ENCODE results near the gene RAD51D. TPM values are rescaled to one million over a fixed set of nuclear protein-coding genes. Genes with fewer than 3 reads are reported as not detected.

The RAD51D gene
- total RNA-seq, 1 donor from 2014 or later: 12.4 TPM

DNA sequence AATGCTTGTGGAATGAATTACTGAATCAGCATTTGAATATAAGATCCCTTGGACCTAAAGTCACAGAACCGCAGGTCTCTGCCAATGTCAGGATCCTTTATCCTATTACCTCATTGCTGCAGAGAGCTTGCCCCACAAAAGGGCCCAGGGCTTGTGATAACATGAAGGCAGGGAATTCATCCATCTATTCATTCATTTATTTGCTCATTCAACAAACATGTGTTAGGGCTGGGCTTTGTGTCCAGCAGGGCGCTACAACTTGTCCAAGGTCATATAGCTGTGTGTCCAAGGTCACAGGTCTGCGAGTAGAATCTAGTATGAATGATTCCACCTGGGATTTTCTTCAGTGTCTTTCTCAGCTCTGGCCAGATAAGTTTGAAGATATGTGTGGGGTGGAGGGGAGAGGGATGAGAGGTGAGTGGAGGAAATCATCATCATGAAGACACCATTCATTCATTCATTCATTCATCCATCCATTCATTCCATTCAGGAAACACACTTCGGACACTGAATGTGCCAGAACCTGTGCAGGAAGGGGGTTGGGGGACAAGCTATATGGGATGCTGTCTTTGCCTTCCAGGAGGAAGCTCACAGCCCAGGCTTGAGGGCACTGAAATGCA is 26.7 kb upstream of the RAD51D start:
- Mint-ChIP-seq H3K36me3 (ENCODE audit: low read depth, unreplicated experiment) (no peaks in the 10 kb centered on the region), H3K4me3 (ENCODE audit: unreplicated experiment) (no peak overlapping the region), H3K27me3 (ENCODE audit: low read depth, unreplicated experiment) (peaks cover 19% of the 10 kb centered on the region), H3K9me3 (ENCODE audit: unreplicated experiment) (peaks cover 2% of the 10 kb centered on the region), H3K27ac (ENCODE audit: unreplicated experiment) (no peak overlapping the region), H3K4me1 (ENCODE audit: low read depth, unreplicated experiment) (peaks cover 2% of the 10 kb centered on the region)
- Histone ChIP-seq H3K4me1 (ENCODE audit: insufficient read depth, low read length) (no peaks in the 10 kb centered on the region), H3K79me2 (ENCODE audit: insufficient read depth, low read length) (peaks cover 8% of the 10 kb centered on the region), H3K4me2 (ENCODE audit: low read length) (no peak overlapping the region), H3K9ac (ENCODE audit: low read length) (no peak overlapping the region), H3K4me3 (ENCODE audit: insufficient read depth, low read depth, low read length) (no peak overlapping the region), H3K27me3 (ENCODE audit: insufficient read depth, low read length) (peaks cover 9% of the 10 kb centered on the region), H4K20me1 (ENCODE audit: insufficient read depth, low read length) (no peaks in the 10 kb centered on the region), H3K36me3 (ENCODE audit: insufficient read depth, low read length) (no peaks in the 10 kb centered on the region), H3K9me3 (ENCODE audit: insufficient read depth, low read depth, low read length) (no peaks in the 10 kb centered on the region), H2AFZ (ENCODE audit: low read depth, low read length) (no peak overlapping the region), H3K27ac (ENCODE audit: low read depth, low read length) (no peak overlapping the region)
- no peak for FAIRE-seq
- no peak for DNase-seq (ENCODE audit: low read depth)
- no peak for TF ChIP-seq EZH2 (IDR thresholded peaks at IDR 0.05; ENCODE audit: insufficient read depth, low read length)
- TF ChIP-seq, protein P1, sequence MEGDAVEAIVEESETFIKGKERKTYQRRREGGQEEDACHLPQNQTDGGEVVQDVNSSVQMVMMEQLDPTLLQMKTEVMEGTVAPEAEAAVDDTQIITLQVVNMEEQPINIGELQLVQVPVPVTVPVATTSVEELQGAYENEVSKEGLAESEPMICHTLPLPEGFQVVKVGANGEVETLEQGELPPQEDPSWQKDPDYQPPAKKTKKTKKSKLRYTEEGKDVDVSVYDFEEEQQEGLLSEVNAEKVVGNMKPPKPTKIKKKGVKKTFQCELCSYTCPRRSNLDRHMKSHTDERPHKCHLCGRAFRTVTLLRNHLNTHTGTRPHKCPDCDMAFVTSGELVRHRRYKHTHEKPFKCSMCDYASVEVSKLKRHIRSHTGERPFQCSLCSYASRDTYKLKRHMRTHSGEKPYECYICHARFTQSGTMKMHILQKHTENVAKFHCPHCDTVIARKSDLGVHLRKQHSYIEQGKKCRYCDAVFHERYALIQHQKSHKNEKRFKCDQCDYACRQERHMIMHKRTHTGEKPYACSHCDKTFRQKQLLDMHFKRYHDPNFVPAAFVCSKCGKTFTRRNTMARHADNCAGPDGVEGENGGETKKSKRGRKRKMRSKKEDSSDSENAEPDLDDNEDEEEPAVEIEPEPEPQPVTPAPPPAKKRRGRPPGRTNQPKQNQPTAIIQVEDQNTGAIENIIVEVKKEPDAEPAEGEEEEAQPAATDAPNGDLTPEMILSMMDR (IDR thresholded peaks at IDR 0.05; ENCODE audit: insufficient read depth, low read depth, low read length): no peak

DNA sequence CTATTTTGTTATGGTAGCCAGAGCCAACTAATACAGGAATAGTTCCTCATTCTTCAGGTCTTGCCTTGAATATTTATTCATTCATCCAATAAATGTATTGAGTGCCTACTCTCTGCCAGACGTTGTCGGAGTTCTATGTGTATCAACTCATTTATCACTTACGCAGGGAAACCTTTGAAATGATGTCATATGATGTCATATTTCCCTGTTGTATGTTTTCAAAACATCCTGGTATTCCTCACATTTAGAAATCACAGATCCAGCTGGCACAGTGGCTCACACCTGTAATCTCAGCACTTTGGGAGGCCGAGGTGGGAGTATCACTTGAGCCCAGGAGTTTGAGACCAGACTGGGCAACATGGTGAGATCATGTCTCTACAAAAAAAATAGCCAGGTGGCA is 25.2 kb upstream of the RAD51D start:
- Mint-ChIP-seq H3K27me3 (ENCODE audit: low read depth, unreplicated experiment) (peaks cover 19% of the 10 kb centered on the region), H3K9me3 (ENCODE audit: unreplicated experiment) (peaks cover 2% of the 10 kb centered on the region), H3K4me3 (ENCODE audit: unreplicated experiment) (no peak overlapping the region), H3K4me1 (ENCODE audit: low read depth, unreplicated experiment) (peaks cover 2% of the 10 kb centered on the region), H3K27ac (ENCODE audit: unreplicated experiment) (no peak overlapping the region), H3K36me3 (ENCODE audit: low read depth, unreplicated experiment) (no peaks in the 10 kb centered on the region)
- no peaks in the 10 kb centered on the region for H3K9me3 ChIP-seq (ENCODE audit: insufficient read depth, low read depth, low read length)
- H4K20me1 ChIP-seq (ENCODE audit: insufficient read depth, low read length): peaks cover 1% of the 10 kb centered on the region
- H3K79me2 ChIP-seq (ENCODE audit: insufficient read depth, low read length): peaks cover 20% of the 10 kb centered on the region
- FAIRE-seq: no peak
- no peaks in the 10 kb centered on the region for H3K36me3 ChIP-seq (ENCODE audit: insufficient read depth, low read length)
- H2AFZ ChIP-seq (ENCODE audit: low read depth, low read length): no peak overlapping the region
- H3K9ac ChIP-seq (ENCODE audit: low read length): no peak overlapping the region
- H3K27ac ChIP-seq (ENCODE audit: low read depth, low read length): no peak overlapping the region
- no peak for DNase-seq (ENCODE audit: low read depth)
- peaks cover 9% of the 10 kb centered on the region for H3K27me3 ChIP-seq (ENCODE audit: insufficient read depth, low read length)
- peaks cover 8% of the 10 kb centered on the region for H3K4me1 ChIP-seq (ENCODE audit: insufficient read depth, low read length)
- TF ChIP-seq, protein P1 (IDR thresholded peaks at IDR 0.05; ENCODE audit: insufficient read depth, low read depth, low read length): no peak
- TF ChIP-seq EZH2 (IDR thresholded peaks at IDR 0.05; ENCODE audit: insufficient read depth, low read length): no peak
- no peak overlapping the region for H3K4me3 ChIP-seq (ENCODE audit: insufficient read depth, low read depth, low read length)
- H3K4me2 ChIP-seq (ENCODE audit: low read length): no peak overlapping the region

DNA sequence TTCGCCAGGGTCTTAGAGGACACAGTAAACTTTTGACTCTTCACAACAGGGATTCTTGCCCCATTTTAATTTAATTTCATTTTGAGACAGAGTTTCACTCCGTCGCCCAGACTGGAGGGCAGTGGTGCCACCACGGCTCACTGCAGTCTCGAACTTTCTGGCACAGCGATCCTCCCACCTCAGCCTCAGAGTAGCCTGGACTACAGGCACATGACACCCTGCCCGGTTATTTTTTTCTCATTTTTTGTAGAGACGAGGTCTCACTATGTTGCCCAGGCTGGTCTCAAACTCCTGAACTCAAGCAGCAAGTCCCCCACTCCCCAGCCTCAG is 22.8 kb upstream of the RAD51D start:
- Histone ChIP-seq H3K4me3 (ENCODE audit: insufficient read depth, low read depth, low read length) (peak overlapping the region; percentile 100), H4K20me1 (ENCODE audit: insufficient read depth, low read length) (peaks cover 12% of the 10 kb centered on the region), H3K27ac (ENCODE audit: low read depth, low read length) (no peak overlapping the region), H3K4me1 (ENCODE audit: insufficient read depth, low read length) (peaks cover 8% of the 10 kb centered on the region), H2AFZ (ENCODE audit: low read depth, low read length) (no peak overlapping the region), H3K27me3 (ENCODE audit: insufficient read depth, low read length) (peaks cover 8% of the 10 kb centered on the region), H3K79me2 (ENCODE audit: insufficient read depth, low read length) (peaks cover 27% of the 10 kb centered on the region), H3K4me2 (ENCODE audit: low read length) (peak overlapping the region; percentile 99), H3K9ac (ENCODE audit: low read length) (peak overlapping the region; percentile 93), H3K9me3 (ENCODE audit: insufficient read depth, low read depth, low read length) (no peaks in the 10 kb centered on the region), H3K36me3 (ENCODE audit: insufficient read depth, low read length) (peaks cover 15% of the 10 kb centered on the region)
- peaks cover 2% of the 10 kb centered on the region for H3K4me1 Mint-ChIP-seq (ENCODE audit: low read depth, unreplicated experiment)
- peak overlapping the region; percentile 91 for H3K4me3 Mint-ChIP-seq (ENCODE audit: unreplicated experiment)
- peaks cover 14% of the 10 kb centered on the region for H3K27me3 Mint-ChIP-seq (ENCODE audit: low read depth, unreplicated experiment)
- H3K27ac Mint-ChIP-seq (ENCODE audit: unreplicated experiment): peak overlapping the region; percentile 62
- TF ChIP-seq, protein P1 (IDR thresholded peaks at IDR 0.05; ENCODE audit: insufficient read depth, low read depth, low read length): no peak
- no peak for TF ChIP-seq EZH2 (IDR thresholded peaks at IDR 0.05; ENCODE audit: insufficient read depth, low read length)
- no peak for FAIRE-seq
- H3K9me3 Mint-ChIP-seq (ENCODE audit: unreplicated experiment): peaks cover 2% of the 10 kb centered on the region
- no peak for DNase-seq (ENCODE audit: low read depth)
- H3K36me3 Mint-ChIP-seq (ENCODE audit: low read depth, unreplicated experiment): no peaks in the 10 kb centered on the region

Measured in astrocyte (in vitro differentiated cells and primary cell).